HG02571 (cell line): ENCODE data around the gene CHMP4B.
"Not testable (repeated sequence)": the region's sequence is repeated elsewhere in the genome, so short reads cannot be mapped to it uniquely, and the experiment has no call there.

ENCODE experiments used
- ATAC-seq: cut with Tn5 transposase; IDR thresholded peaks from one replicate; pipeline ENCODE4 v1.9.1; 2021; ENCODE audit warnings: mild to moderate bottlenecking, moderate library complexity; ENCODE audit not compliant: unreplicated experiment

CHMP4B gene

GRCh38 chr20:33789109-33789857 is 21.9 kb upstream of the CHMP4B start:
- ATAC-seq = no peak

- ATAC-seq = no peak
Measured at GRCh38 chr20:33789858-33790182, 21.3 kb upstream of the CHMP4B start.

- no peak for ATAC-seq
Measured at GRCh38 chr20:33790566-33790965, 20.6 kb upstream of the CHMP4B start.

GRCh38 chr20:33791021-33791420 is 20.1 kb upstream of the CHMP4B start:
- no peak for ATAC-seq

- no peak for ATAC-seq
Measured at GRCh38 chr20:33791540-33791939, 19.6 kb upstream of the CHMP4B start.

- no peak for ATAC-seq
Measured at GRCh38 chr20:33791959-33792597, 19.1 kb upstream of the CHMP4B start.

- ATAC-seq = not testable (repeated sequence)
Measured at GRCh38 chr20:33792598-33792989, 18.6 kb upstream of the CHMP4B start.

GRCh38 chr20:33793011-33793931 is 17.9 kb upstream of the CHMP4B start:
- ATAC-seq = no peak

GRCh38 chr20:33796263-33796906 is 14.8 kb upstream of the CHMP4B start:
- no peak for ATAC-seq

GRCh38 chr20:33796907-33797544 is 14.1 kb upstream of the CHMP4B start:
- no peak for ATAC-seq

- no peak for ATAC-seq
Measured at GRCh38 chr20:33798444-33798843, 12.7 kb upstream of the CHMP4B start.

GRCh38 chr20:33803921-33804337 is 7.2 kb upstream of the CHMP4B start:
- no peak for ATAC-seq

GRCh38 chr20:33808388-33808787 is 2.8 kb upstream of the CHMP4B start:
- ATAC-seq = no peak

- no peak for ATAC-seq
Measured at GRCh38 chr20:33810259-33810658, 889 bp upstream of the CHMP4B start.

- ATAC-seq = no peak
Measured at GRCh38 chr20:33811776-33812151, 616 bp downstream of the CHMP4B start.

- ATAC-seq = no peak
Measured at GRCh38 chr20:33812152-33812849, 1.2 kb downstream of the CHMP4B start.

GRCh38 chr20:33812908-33813462 is 1.8 kb downstream of the CHMP4B start:
- no peak for ATAC-seq

- no peak for ATAC-seq
Measured at GRCh38 chr20:33814238-33814712, 3.1 kb downstream of the CHMP4B start.

- no peak for ATAC-seq
Measured at GRCh38 chr20:33815671-33816070, 4.5 kb downstream of the CHMP4B start.

GRCh38 chr20:33816191-33816590 is 5.0 kb downstream of the CHMP4B start:
- ATAC-seq = no peak
